Keratinocyte (primary cell): Measurements from ENCODE around the gene ADH5. TPM values are rescaled to one million over a fixed set of nuclear protein-coding genes. Genes with fewer than 3 reads are reported as not detected.

Experiments used
- DNase-seq: peaks from one replicate; pipeline ENCODE4 v3.0.0-alpha.2; 2011; ENCODE audit warnings: low read depth, missing footprints, low spot score
- FAIRE-seq: peaks from 2 replicates; lab custom pipeline; 2011; peaks lifted over from hg19 to GRCh38; lab: Jason Lieb, UNC
- H2AFZ ChIP-seq: 2 replicates; pipeline ENCODE4 v1.6.0; 2012; ENCODE audit warnings: low read length, control low read depth, inconsistent platforms; ENCODE audit not compliant: control insufficient read depth
- H3K27ac ChIP-seq: 2 replicates; pipeline ENCODE4 v1.5.1; 2011; ENCODE audit warnings: low read length; ENCODE audit not compliant: control insufficient read depth, insufficient read depth
- H3K27me3 ChIP-seq: 3 replicates; pipeline ENCODE4 v1.6.0; 2011; ENCODE audit warnings: low read length; ENCODE audit not compliant: control insufficient read depth, insufficient read depth; ENCODE audit errors: extremely low read depth
- H3K36me3 ChIP-seq, 2 experiments: 2 replicates in 1 of 2; 3 replicates in 1 of 2; pipeline ENCODE4 v1.5.1; 2011; ENCODE audit warnings: low read length in 2 of 2, mild to moderate bottlenecking in 1 of 2; ENCODE audit not compliant: control insufficient read depth in 2 of 2, insufficient read depth in 2 of 2; ENCODE audit errors: extremely low read depth in 1 of 2
- H3K4me1 ChIP-seq: 3 replicates; pipeline ENCODE4 v1.5.1; 2011; ENCODE audit warnings: low read length; ENCODE audit not compliant: control insufficient read depth, insufficient read depth; ENCODE audit errors: extremely low read depth
- H3K4me2 ChIP-seq: 3 replicates; pipeline ENCODE4 v1.6.0; 2011; ENCODE audit warnings: low read depth, low read length; ENCODE audit not compliant: control insufficient read depth, insufficient read depth; ENCODE audit errors: extremely low read depth
- H3K4me3 ChIP-seq, 3 experiments: fragments of 200-600 bp in 1 of 3; sonication (generic) in 1 of 3; 2 replicates in 2 of 3; 3 replicates in 1 of 3; pipeline ENCODE4 v1.5.1; 2011 to 2016; ENCODE audit warnings: low read length in 3 of 3, mild to moderate bottlenecking in 3 of 3, control low read depth in 2 of 3, inconsistent platforms in 1 of 3, low read depth in 1 of 3, mixed read lengths in 1 of 3, mixed run types in 1 of 3, moderate library complexity in 1 of 3; ENCODE audit not compliant: control insufficient read depth in 2 of 3, insufficient read depth in 2 of 3; ENCODE audit errors: extremely low read depth in 1 of 3
- H3K79me2 ChIP-seq: 2 replicates; pipeline ENCODE4 v1.6.0; 2012; ENCODE audit warnings: low read length; ENCODE audit not compliant: control insufficient read depth, insufficient read depth
- H3K9ac ChIP-seq: 3 replicates; pipeline ENCODE4 v1.6.0; 2011; ENCODE audit warnings: low read length; ENCODE audit not compliant: control insufficient read depth, insufficient read depth; ENCODE audit errors: extremely low read depth
- H3K9me1 ChIP-seq: 3 replicates; pipeline ENCODE4 v1.6.0; 2011; ENCODE audit warnings: low read length; ENCODE audit not compliant: control insufficient read depth, insufficient read depth; ENCODE audit errors: extremely low read depth
- H3K9me3 ChIP-seq: 2 replicates; pipeline ENCODE4 v1.5.1; 2012; ENCODE audit warnings: low read depth, low read length; ENCODE audit not compliant: control insufficient read depth
- H4K20me1 ChIP-seq: 3 replicates; pipeline ENCODE4 v1.6.0; 2011; ENCODE audit warnings: low read length; ENCODE audit not compliant: control insufficient read depth, insufficient read depth; ENCODE audit errors: extremely low read depth
- CTCF ChIP-seq, 3 experiments: IDR thresholded peaks in 1 of 3; conservative IDR thresholded peaks in 1 of 3; optimal IDR thresholded peaks in 1 of 3; 2 replicates in 2 of 3; 3 replicates in 1 of 3; pipeline versions ENCODE3 to v1.5.1; 2011; ENCODE audit warnings: low read length in 3 of 3, mild to moderate bottlenecking in 3 of 3, moderate library complexity in 2 of 3, control low read depth in 1 of 3, inconsistent platforms in 1 of 3; ENCODE audit not compliant: insufficient read depth in 2 of 3; ENCODE audit errors: extremely low read depth in 1 of 3
- EZH2 ChIP-seq: IDR thresholded peaks from one replicate; pipeline ENCODE4 v1.6.1; 2012; ENCODE audit warnings: inconsistent platforms, mild to moderate bottlenecking, low read length, moderate library complexity
- dilution Hi-C: fragments of 300-500 bp; cut with MboI; formaldehyde crosslinking; loops from one replicate; pipeline ENCODE4 v1.7.0; 2020; ENCODE audit warnings: low sequenced_read_pairs; ENCODE audit not compliant: extremely low pct_ligation_motif_present
- polyA plus RNA-seq, 5 experiments: library from polyadenylated mRNA; depleted of rRNA in 3 of 5; stranded (reverse) in 3 of 5; stranded (forward) in 1 of 5; unstranded in 1 of 5; fragments of >200 nt; gene quantifications; 1 replicate in 1 of 5; 2 replicates in 3 of 5; 3 replicates in 1 of 5; pipeline versions ENCODE4 v1.2.1 to v1.2.3, GENCODE V29; 2011 to 2012; ENCODE audit warnings: missing spikeins in 2 of 5, low read depth in 1 of 5, low replicate concordance in 1 of 5

ADH5 gene
- polyA plus RNA-seq, 1 donor (not counting 4 experiments of a cell fraction or from before 2014, with no cell fraction given): 314 TPM

DNA sequence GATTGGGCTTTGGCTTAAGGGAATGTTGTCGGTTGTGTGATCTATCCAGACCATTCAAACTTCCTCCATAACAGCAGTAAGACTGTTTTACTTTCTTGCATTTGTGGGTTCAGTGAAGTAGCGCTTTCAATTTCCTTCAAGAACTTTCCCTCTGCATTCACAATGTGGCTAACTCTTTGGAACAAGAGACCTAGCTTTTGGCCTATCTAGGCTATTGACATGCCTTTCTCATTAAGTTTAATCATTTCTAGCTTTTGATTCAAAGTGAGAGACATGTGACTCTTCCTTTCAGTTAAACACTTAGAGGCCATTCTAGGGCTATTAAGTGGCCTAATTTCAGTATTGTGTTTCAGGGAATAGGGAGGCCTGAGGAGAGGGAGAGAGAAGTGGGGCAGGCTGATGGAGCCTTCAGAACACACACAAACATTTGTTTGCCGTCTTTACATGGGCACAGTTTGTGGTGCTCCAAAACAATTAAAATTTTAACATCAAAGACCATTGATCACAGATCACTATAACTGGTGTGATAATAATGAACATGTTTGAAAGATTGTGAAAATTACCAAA, 34.1 kb downstream of the ADH5 start:
- H3K9me1 ChIP-seq: no peaks in the 10 kb centered on the region
- dilution Hi-C loops: no loop called here
- no peaks in the 10 kb centered on the region for H3K27me3 ChIP-seq
- H3K9ac ChIP-seq: no peak overlapping the region
- H3K4me2 ChIP-seq: no peak overlapping the region
- peaks cover 8% of the 10 kb centered on the region for H3K79me2 ChIP-seq
- no peaks in the 10 kb centered on the region for H3K9me3 ChIP-seq
- FAIRE-seq: no peak
- H3K4me1 ChIP-seq: peaks cover 8% of the 10 kb centered on the region
- H3K27ac ChIP-seq: no peak overlapping the region
- TF ChIP-seq CTCF (optimal IDR thresholded peaks at IDR 0.05 in 1 of 3, IDR thresholded peaks at IDR 0.05 in 1 of 3, conservative IDR thresholded peaks at IDR 0.05 in 1 of 3; ENCODE audit: extremely low read depth in 1 of 3, insufficient read depth in 2 of 3, low read length in 3 of 3): no peak
- no peak for TF ChIP-seq EZH2
- no peak for DNase-seq
- no peaks in the 10 kb centered on the region for H4K20me1 ChIP-seq
- H3K4me3 ChIP-seq: no peak overlapping the region
- H2AFZ ChIP-seq: no peak overlapping the region
- H3K36me3 ChIP-seq: peaks cover 15 to 19% of the 10 kb centered on the region in 2 experiments

- Histone ChIP-seq H2AFZ (no peak overlapping the region), H4K20me1 (no peaks in the 10 kb centered on the region), H3K79me2 (peaks cover 6% of the 10 kb centered on the region), H3K9me1 (no peaks in the 10 kb centered on the region), H3K27me3 (no peaks in the 10 kb centered on the region), H3K36me3 (peaks cover 7 to 21% of the 10 kb centered on the region in 2 experiments), H3K4me3 (no peak overlapping the region), H3K4me2 (no peak overlapping the region), H3K9ac (no peak overlapping the region), H3K9me3 (no peaks in the 10 kb centered on the region), H3K27ac (no peak overlapping the region), H3K4me1 (peaks cover 6% of the 10 kb centered on the region)
- no peak for TF ChIP-seq EZH2
- TF ChIP-seq CTCF (optimal IDR thresholded peaks at IDR 0.05 in 1 of 3, IDR thresholded peaks at IDR 0.05 in 1 of 3, conservative IDR thresholded peaks at IDR 0.05 in 1 of 3; ENCODE audit: extremely low read depth in 1 of 3, insufficient read depth in 2 of 3, low read length in 3 of 3): no peak
- FAIRE-seq: no peak
- no peak for DNase-seq
- dilution Hi-C loops: no loop called here
Measured at GRCh38 chr4:99052902-99053301, 35.7 kb downstream of the ADH5 start.
